HEK293 (cell line): ENCODE results near the gene SNX20.

Experiments used
- CTCF ChIA-PET: fragments of 350-600 bp; formaldehyde crosslinking; extraction: SDS; loops from one replicate; lab custom pipeline; 2021; ENCODE audit warnings: antibody characterized with exemption; lab: Yijun Ruan, JAX
- POLR2A ChIA-PET: fragments of 300-600 bp; formaldehyde crosslinking; extraction: SDS; loops from one replicate; lab custom pipeline; 2020; ENCODE audit warnings: antibody characterized with exemption, inconsistent platforms; lab: Yijun Ruan, JAX
- H3K27ac ChIP-seq: fragments of 200-500 bp; sonication (Bioruptor generic); 2 replicates; pipeline ENCODE4 v1.5.1; 2014; ENCODE audit warnings: low read depth, low read length, control low read depth, inconsistent platforms; ENCODE audit errors: extremely low read depth
- H3K36me3 ChIP-seq, 2 experiments: fragments of 200-500 bp in 1 of 2; sonication (Bioruptor generic) in 1 of 2; 1 replicate in 1 of 2; 2 replicates in 1 of 2; pipeline ENCODE4 v1.5.1; 2014 to 2017; ENCODE audit warnings: inconsistent platforms in 2 of 2, low read length in 2 of 2; ENCODE audit not compliant: control insufficient read depth in 2 of 2, insufficient read depth in 1 of 2
- H3K4me1 ChIP-seq: fragments of 200-500 bp; sonication (Bioruptor generic); 2 replicates; pipeline ENCODE4 v1.5.1; 2014; ENCODE audit warnings: mild to moderate bottlenecking, low read length, inconsistent platforms; ENCODE audit not compliant: control insufficient read depth, insufficient read depth
- H3K4me3 ChIP-seq: 2 replicates; pipeline ENCODE4 v1.5.1; 2011; ENCODE audit warnings: low read depth, mild to moderate bottlenecking, control low read depth, low read length, moderate library complexity
- H3K9me3 ChIP-seq: fragments of 200-500 bp; sonication (Bioruptor generic); 2 replicates; pipeline ENCODE4 v1.5.1; 2014; ENCODE audit warnings: low read depth, low read length, inconsistent platforms; ENCODE audit not compliant: control insufficient read depth, insufficient read depth
- GFI1B ChIP-seq: fragments of 450-650 bp; formaldehyde crosslinking; IDR thresholded peaks from 2 replicates; pipeline ENCODE4 v1.5.1; 2016; ENCODE audit warnings: missing biosample characterization, missing genetic modification characterization
- GLIS1 ChIP-seq: fragments of 450-650 bp; formaldehyde crosslinking; IDR thresholded peaks from 2 replicates; pipeline ENCODE4 v1.5.1; 2016; ENCODE audit warnings: missing biosample characterization, missing genetic modification characterization
- HOXD13 ChIP-seq: sonication (generic); formaldehyde crosslinking; IDR thresholded peaks from 2 replicates; pipeline ENCODE4 v1.8.0; 2022; ENCODE audit warnings: missing genetic modification reagents, borderline replicate concordance
- KLF10 ChIP-seq: fragments of 450-650 bp; IDR thresholded peaks from 2 replicates; pipeline ENCODE4 v1.5.1; 2018; ENCODE audit warnings: missing biosample characterization, mild to moderate bottlenecking, missing genetic modification characterization
- MEIS1 ChIP-seq: sonication (generic); formaldehyde crosslinking; IDR thresholded peaks from 2 replicates; pipeline ENCODE4 v1.8.1; 2022; ENCODE audit warnings: missing genetic modification reagents, mild to moderate bottlenecking, borderline replicate concordance
- RBAK ChIP-seq: fragments of 450-650 bp; formaldehyde crosslinking; IDR thresholded peaks from 2 replicates; pipeline ENCODE4 v1.5.1; 2016; ENCODE audit warnings: missing biosample characterization, missing genetic modification characterization
- YY1 ChIP-seq: fragments of 450-650 bp; formaldehyde crosslinking; IDR thresholded peaks from 2 replicates; pipeline ENCODE4 v1.5.1; 2018; ENCODE audit warnings: missing biosample characterization, missing genetic modification characterization
- ZBTB1 ChIP-seq: fragments of 450-650 bp; formaldehyde crosslinking; IDR thresholded peaks from 2 replicates; pipeline ENCODE4 v1.5.1; 2016; ENCODE audit warnings: missing biosample characterization, missing genetic modification characterization
- ZNF121 ChIP-seq: fragments of 450-650 bp; formaldehyde crosslinking; IDR thresholded peaks from 2 replicates; pipeline ENCODE4 v1.5.1; 2016; ENCODE audit warnings: missing biosample characterization, missing genetic modification characterization
- ZNF138 ChIP-seq: fragments of 450-650 bp; formaldehyde crosslinking; IDR thresholded peaks from 2 replicates; pipeline ENCODE4 v1.5.1; 2016; ENCODE audit warnings: missing biosample characterization, missing genetic modification characterization, borderline replicate concordance
- ZNF146 ChIP-seq: fragments of 450-650 bp; formaldehyde crosslinking; IDR thresholded peaks from 2 replicates; pipeline ENCODE4 v1.5.1; 2016; ENCODE audit warnings: missing biosample characterization, missing genetic modification characterization
- ZNF169 ChIP-seq: fragments of 450-650 bp; formaldehyde crosslinking; IDR thresholded peaks from 2 replicates; pipeline ENCODE4 v1.5.1; 2016; ENCODE audit warnings: missing biosample characterization, missing genetic modification characterization
- ZNF366 ChIP-seq: fragments of 450-650 bp; formaldehyde crosslinking; conservative IDR thresholded peaks from 2 replicates; pipeline ENCODE4 v1.5.1; 2016; ENCODE audit warnings: missing biosample characterization, missing genetic modification characterization
- ZNF426 ChIP-seq: fragments of 450-650 bp; formaldehyde crosslinking; IDR thresholded peaks from 2 replicates; pipeline ENCODE4 v1.5.1; 2017; ENCODE audit warnings: missing biosample characterization, missing genetic modification characterization, mild to moderate bottlenecking, inconsistent platforms, moderate library complexity
- ZNF501 ChIP-seq: fragments of 450-650 bp; formaldehyde crosslinking; IDR thresholded peaks from 2 replicates; pipeline ENCODE4 v1.5.1; 2016; ENCODE audit warnings: missing biosample characterization, missing genetic modification characterization
- ZNF514 ChIP-seq: fragments of 450-650 bp; formaldehyde crosslinking; IDR thresholded peaks from 2 replicates; pipeline ENCODE4 v1.5.1; 2016; ENCODE audit warnings: missing biosample characterization, missing genetic modification characterization
- ZNF518A ChIP-seq: fragments of 450-650 bp; formaldehyde crosslinking; conservative IDR thresholded peaks from 2 replicates; pipeline ENCODE4 v1.5.1; 2016; ENCODE audit warnings: low read depth, missing biosample characterization, missing genetic modification characterization
- ZNF529 ChIP-seq: fragments of 450-650 bp; formaldehyde crosslinking; IDR thresholded peaks from 2 replicates; pipeline ENCODE4 v1.5.1; 2017; ENCODE audit warnings: missing genetic modification characterization, missing biosample characterization; ENCODE audit not compliant: insufficient replicate concordance
- ZNF530 ChIP-seq: fragments of 450-650 bp; formaldehyde crosslinking; IDR thresholded peaks from 2 replicates; pipeline ENCODE4 v1.5.1; 2016; ENCODE audit warnings: low read depth, missing biosample characterization, missing genetic modification characterization
- ZNF658 ChIP-seq: fragments of 450-650 bp; formaldehyde crosslinking; IDR thresholded peaks from 2 replicates; pipeline ENCODE4; 2016; ENCODE audit warnings: missing biosample characterization, missing genetic modification characterization
- ZNF664 ChIP-seq: fragments of 450-650 bp; formaldehyde crosslinking; IDR thresholded peaks from 2 replicates; pipeline ENCODE4 v1.5.1; 2016; ENCODE audit warnings: missing biosample characterization, missing genetic modification characterization
- ZNF670 ChIP-seq: fragments of 450-650 bp; formaldehyde crosslinking; IDR thresholded peaks from 2 replicates; pipeline ENCODE4 v1.5.1; 2016; ENCODE audit warnings: missing biosample characterization, missing genetic modification characterization, low read depth
- ZNF677 ChIP-seq: fragments of 450-650 bp; IDR thresholded peaks from 2 replicates; pipeline ENCODE4 v1.5.0; 2018; ENCODE audit warnings: missing biosample characterization, mild to moderate bottlenecking, missing genetic modification characterization, moderate library complexity
- ZNF707 ChIP-seq: fragments of 450-650 bp; formaldehyde crosslinking; IDR thresholded peaks from 2 replicates; pipeline ENCODE4 v1.5.1; 2016; ENCODE audit warnings: missing biosample characterization, missing genetic modification characterization
- TF ChIP-seq, protein P1 (sequence below): fragments of 450-650 bp; formaldehyde crosslinking; IDR thresholded peaks from 2 replicates; pipeline ENCODE4 v1.5.1; 2016; ENCODE audit warnings: missing biosample characterization, missing genetic modification characterization
- TF ChIP-seq, protein P2 (sequence below): fragments of 450-650 bp; formaldehyde crosslinking; IDR thresholded peaks from 2 replicates; pipeline ENCODE4 v1.5.1; 2016; ENCODE audit warnings: missing biosample characterization, missing genetic modification characterization
- TF ChIP-seq, protein P3 (sequence below): fragments of 450-650 bp; formaldehyde crosslinking; IDR thresholded peaks from 2 replicates; pipeline ENCODE4 v1.5.1; 2016; ENCODE audit warnings: missing biosample characterization, missing genetic modification characterization

The SNX20 gene

GRCh38 chr16:50665128-50665878 lies 15.8 kb downstream of the SNX20 start (continued):
- 0 out of 2 replicates have a peak, but pooled peaks have one; percentile 47 for TF ChIP-seq ZNF121 (tag by site-specific recombination)
- no peak for TF ChIP-seq ZNF501
- TF ChIP-seq ZNF366 (tag by site-specific recombination): no peak
- TF ChIP-seq ZNF707 (tag by site-specific recombination): no peak
- no peak for TF ChIP-seq ZNF530 (tag by site-specific recombination)
- TF ChIP-seq ZNF146: peak; percentile 9; the same call in 1 of the 2 replicates
- no peak for TF ChIP-seq MEIS1 (CRISPR knock-in tag)
- no peak for TF ChIP-seq KLF10 (tag by site-specific recombination)
- TF ChIP-seq, protein P1, sequence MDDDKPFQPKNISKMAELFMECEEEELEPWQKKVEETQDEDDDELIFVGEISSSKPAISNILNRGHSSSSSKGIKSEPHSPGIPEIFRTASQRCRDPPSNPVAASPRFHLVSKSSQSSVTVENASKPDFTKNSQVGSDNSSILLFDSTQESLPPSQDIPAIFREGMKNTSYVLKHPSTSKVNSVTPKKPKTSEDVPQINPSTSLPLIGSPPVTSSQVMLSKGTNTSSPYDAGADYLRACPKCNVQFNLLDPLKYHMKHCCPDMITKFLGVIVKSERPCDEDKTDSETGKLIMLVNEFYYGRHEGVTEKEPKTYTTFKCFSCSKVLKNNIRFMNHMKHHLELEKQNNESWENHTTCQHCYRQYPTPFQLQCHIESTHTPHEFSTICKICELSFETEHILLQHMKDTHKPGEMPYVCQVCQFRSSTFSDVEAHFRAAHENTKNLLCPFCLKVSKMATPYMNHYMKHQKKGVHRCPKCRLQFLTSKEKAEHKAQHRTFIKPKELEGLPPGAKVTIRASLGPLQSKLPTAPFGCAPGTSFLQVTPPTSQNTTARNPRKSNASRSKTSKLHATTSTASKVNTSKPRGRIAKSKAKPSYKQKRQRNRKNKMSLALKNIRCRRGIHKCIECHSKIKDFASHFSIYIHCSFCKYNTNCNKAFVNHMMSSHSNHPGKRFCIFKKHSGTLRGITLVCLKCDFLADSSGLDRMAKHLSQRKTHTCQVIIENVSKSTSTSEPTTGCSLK (tag by site-specific recombination): no peak
- TF ChIP-seq, protein P2, sequence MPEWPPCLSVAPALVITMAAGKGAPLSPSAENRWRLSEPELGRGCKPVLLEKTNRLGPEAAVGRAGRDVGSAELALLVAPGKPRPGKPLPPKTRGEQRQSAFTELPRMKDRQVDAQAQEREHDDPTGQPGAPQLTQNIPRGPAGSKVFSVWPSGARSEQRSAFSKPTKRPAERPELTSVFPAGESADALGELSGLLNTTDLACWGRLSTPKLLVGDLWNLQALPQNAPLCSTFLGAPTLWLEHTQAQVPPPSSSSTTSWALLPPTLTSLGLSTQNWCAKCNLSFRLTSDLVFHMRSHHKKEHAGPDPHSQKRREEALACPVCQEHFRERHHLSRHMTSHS (tag by site-specific recombination): no peak
- TF ChIP-seq GLIS1 (tag by site-specific recombination): no peak
- TF ChIP-seq ZNF169 (tag by site-specific recombination): no peak
- no peak for TF ChIP-seq ZNF138 (tag by site-specific recombination)
- no peak for TF ChIP-seq GFI1B (tag by site-specific recombination)

DNA sequence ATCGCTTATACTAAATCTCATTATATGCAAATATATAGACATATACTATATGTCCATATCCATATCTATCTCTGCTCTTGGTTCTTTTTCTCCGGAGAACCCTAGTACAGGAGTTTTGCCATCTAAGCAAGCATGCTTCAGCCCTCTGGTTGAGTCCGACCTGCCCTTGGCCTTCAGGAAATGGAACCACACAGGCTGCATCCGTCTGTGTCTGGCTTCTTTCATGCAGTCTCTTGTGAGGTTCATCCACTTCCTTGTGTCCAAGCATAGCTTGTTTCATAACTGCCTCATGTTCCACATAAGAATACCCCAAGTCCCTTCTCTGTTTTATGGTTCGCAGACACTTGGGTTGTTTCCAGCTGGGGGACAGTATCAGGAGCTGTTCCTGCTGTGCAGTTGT lies 16.8 kb downstream of the SNX20 start:
- ChIA-PET CTCF (interaction anchor here (0.7 to 10.3 kb wide), 11 partner anchors 10 to 640 kb away, joined by 4 to 145 read pairs (median 9); partner anchors contain the start of gene SNX20), POLR2A (no interaction called here)
- no peak for TF ChIP-seq ZNF426 (tag by site-specific recombination)
- TF ChIP-seq ZNF518A: no peak
- TF ChIP-seq YY1: no peak
- no peak for TF ChIP-seq ZNF670 (tag by site-specific recombination)
- no peak for TF ChIP-seq RBAK
- TF ChIP-seq ZNF514 (tag by site-specific recombination): no peak
- no peak for TF ChIP-seq ZBTB1 (tag by site-specific recombination)
- no peak for TF ChIP-seq ZNF658
- no peak for TF ChIP-seq ZNF677
- TF ChIP-seq ZNF664 (tag by site-specific recombination): no peak
- TF ChIP-seq ZNF529: no peak
- no peak for TF ChIP-seq HOXD13 (CRISPR knock-in tag)
- TF ChIP-seq, protein P3, sequence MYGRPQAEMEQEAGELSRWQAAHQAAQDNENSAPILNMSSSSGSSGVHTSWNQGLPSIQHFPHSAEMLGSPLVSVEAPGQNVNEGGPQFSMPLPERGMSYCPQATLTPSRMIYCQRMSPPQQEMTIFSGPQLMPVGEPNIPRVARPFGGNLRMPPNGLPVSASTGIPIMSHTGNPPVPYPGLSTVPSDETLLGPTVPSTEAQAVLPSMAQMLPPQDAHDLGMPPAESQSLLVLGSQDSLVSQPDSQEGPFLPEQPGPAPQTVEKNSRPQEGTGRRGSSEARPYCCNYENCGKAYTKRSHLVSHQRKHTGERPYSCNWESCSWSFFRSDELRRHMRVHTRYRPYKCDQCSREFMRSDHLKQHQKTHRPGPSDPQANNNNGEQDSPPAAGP (tag by site-specific recombination): no peak
- Histone ChIP-seq H3K4me3 (no peak overlapping the region), H3K36me3 (no peaks in the 10 kb centered on the region), H3K9me3 (no peaks in the 10 kb centered on the region), H3K4me1 (no peaks in the 10 kb centered on the region), H3K27ac (no peak overlapping the region)
